ENCODE data around the gene FBL.
"Not testable (repeated sequence)": the region's sequence is repeated elsewhere in the genome, so short reads cannot be mapped to it uniquely, and the experiment has no call there.

GRCh38 chr19:39879796-39880195 is 33.6 kb upstream of the FBL start:
- TF ChIP-seq CTCF, POLR2A (IDR thresholded peaks at IDR 0.05): not testable (repeated sequence)

Data from esophagus squamous epithelium (tissue), 4 donors.